Neural cell (in vitro differentiated cells): ENCODE results near the gene APOC1. TPM values are rescaled to one million over a fixed set of nuclear protein-coding genes. Genes with fewer than 3 reads are reported as not detected.
"Not testable (repeated sequence)": the region's sequence is repeated elsewhere in the genome, so short reads cannot be mapped to it uniquely, and the experiment has no call there.

ENCODE experiments used
- H2AFZ ChIP-seq: fragments of 200-600, 300-800 bp; sonication (generic), shearing (Covaris generic); 2 replicates; pipeline ENCODE4 v1.6.0; 2014; ENCODE audit warnings: low read depth, mild to moderate bottlenecking, antibody characterized with exemption, low read length, moderate library complexity
- H3F3A ChIP-seq: fragments of 200-600 bp; shearing (Covaris generic); 2 replicates; pipeline ENCODE4 v1.6.1; 2016; ENCODE audit warnings: mild to moderate bottlenecking, moderate library complexity, mixed read lengths, antibody characterized with exemption, low read length; ENCODE audit not compliant: insufficient read depth, poor library complexity, severe bottlenecking
- H3K27ac ChIP-seq: fragments of 200-600, 300-800 bp; sonication (generic), shearing (Covaris generic); 2 replicates; pipeline ENCODE4 v1.5.1; 2014; ENCODE audit warnings: mild to moderate bottlenecking, low read length, moderate library complexity
- H3K27me3 ChIP-seq: fragments of 300-800, 200-600 bp; sonication (generic), shearing (Covaris generic); 2 replicates; pipeline ENCODE4 v1.6.0; 2014; ENCODE audit warnings: mild to moderate bottlenecking, low read depth, low read length, moderate library complexity; ENCODE audit not compliant: insufficient read depth
- H3K36me3 ChIP-seq: fragments of 300-800, 200-600 bp; sonication (generic), shearing (Covaris generic); 2 replicates; pipeline ENCODE4 v1.5.1; 2014; ENCODE audit warnings: mild to moderate bottlenecking, antibody characterized with exemption, low read length, moderate library complexity; ENCODE audit not compliant: insufficient read depth
- H3K4me2 ChIP-seq: fragments of 300-800, 200-600 bp; sonication (generic), shearing (Covaris generic); 2 replicates; pipeline ENCODE4 v1.6.0; 2014; ENCODE audit warnings: mild to moderate bottlenecking, low read length
- H3K4me3 ChIP-seq: fragments of 300-800, 200-600 bp; sonication (generic), shearing (Covaris generic); 2 replicates; pipeline ENCODE4 v1.5.1; 2014; ENCODE audit warnings: mild to moderate bottlenecking, low read length, moderate library complexity
- H3K79me2 ChIP-seq: fragments of 200-600 bp; shearing (Covaris generic); replicated peaks from 2 replicates; pipeline ENCODE4 v1.6.0; 2014; ENCODE audit warnings: mild to moderate bottlenecking, low read length, moderate library complexity; ENCODE audit not compliant: insufficient read depth
- H3K9ac ChIP-seq: fragments of 300-800, 200-600 bp; sonication (generic), shearing (Covaris generic); 2 replicates; pipeline ENCODE4 v1.6.1; 2016; ENCODE audit warnings: mild to moderate bottlenecking, low read length, mixed read lengths
- H3K9me2 ChIP-seq: fragments of 200-600 bp; shearing (Covaris generic); 2 replicates; pipeline ENCODE4 v1.6.1; 2016; ENCODE audit warnings: mild to moderate bottlenecking, low read length, mixed read lengths; ENCODE audit not compliant: insufficient read depth
- H3K9me3 ChIP-seq: fragments of 200-600, 300-800 bp; sonication (generic), shearing (Covaris generic); 2 replicates; pipeline ENCODE4 v1.6.1; 2016; ENCODE audit warnings: mild to moderate bottlenecking, mixed run types, low read length, moderate library complexity, mixed read lengths
- H4K20me1 ChIP-seq: fragments of 200-600 bp; shearing (Covaris generic); 2 replicates; pipeline ENCODE4 v1.6.1; 2016; ENCODE audit warnings: mild to moderate bottlenecking, mixed run types; ENCODE audit not compliant: insufficient read depth
- EP300 ChIP-seq: fragments of 450-650 bp; conservative IDR thresholded peaks from 2 replicates; pipeline ENCODE4 v1.6.1; 2014; ENCODE audit warnings: antibody characterized with exemption, mild to moderate bottlenecking, moderate library complexity; ENCODE audit not compliant: poor library complexity, severe bottlenecking
- EZH2 ChIP-seq: fragments of 200-600, 300-800 bp; shearing (Covaris generic), sonication (generic); IDR thresholded peaks from 2 replicates; pipeline ENCODE4 v1.6.1; 2014; ENCODE audit warnings: antibody characterized with exemption, low read length, borderline replicate concordance, mild to moderate bottlenecking; ENCODE audit not compliant: insufficient read depth, poor library complexity, severe bottlenecking
- MXI1 ChIP-seq: fragments of 450-650 bp; conservative IDR thresholded peaks from 2 replicates; pipeline ENCODE4 v1.6.1; 2014; ENCODE audit warnings: antibody characterized with exemption, mild to moderate bottlenecking; ENCODE audit not compliant: poor library complexity, severe bottlenecking
- POLR2AphosphoS5 ChIP-seq: IDR thresholded peaks from 2 replicates; pipeline ENCODE4 v1.6.1; 2012
- RAD21 ChIP-seq: fragments of 450-650 bp; conservative IDR thresholded peaks from 2 replicates; pipeline ENCODE4 v1.6.1; 2014; ENCODE audit warnings: antibody characterized with exemption, mild to moderate bottlenecking, moderate library complexity
- SMC3 ChIP-seq: fragments of 450-650 bp; conservative IDR thresholded peaks from 2 replicates; pipeline ENCODE4 v1.6.1; 2014; ENCODE audit warnings: antibody characterized with exemption, mild to moderate bottlenecking, moderate library complexity; ENCODE audit not compliant: poor library complexity
- TAF1 ChIP-seq: IDR thresholded peaks from 2 replicates; pipeline ENCODE4 v1.6.1; 2012; ENCODE audit warnings: low read depth
- polyA minus RNA-seq: library from RNA; depleted of rRNA, polyadenylated mRNA; stranded (reverse); fragments of >200 nt; gene quantifications from 2 replicates; pipeline ENCODE4 v1.2.3, GENCODE V29; 2014
- polyA plus RNA-seq: library from polyadenylated mRNA; depleted of rRNA; stranded (reverse); fragments of >200 nt; gene quantifications from 2 replicates; pipeline ENCODE4 v1.2.3, GENCODE V29; 2014
- TF ChIP-seq, protein P1 (sequence below): fragments of 450-650 bp; IDR thresholded peaks from 2 replicates; pipeline ENCODE4 v1.5.1; 2014; ENCODE audit warnings: antibody characterized with exemption, mild to moderate bottlenecking, moderate library complexity; ENCODE audit not compliant: poor library complexity, severe bottlenecking
- TF ChIP-seq, protein P2 (sequence below): IDR thresholded peaks from 2 replicates; pipeline ENCODE4 v1.6.1; 2012; ENCODE audit warnings: borderline replicate concordance

Gene APOC1
- polyA plus RNA-seq (not detected in 2 replicates), polyA minus RNA-seq (not detected in 2 replicates)

DNA sequence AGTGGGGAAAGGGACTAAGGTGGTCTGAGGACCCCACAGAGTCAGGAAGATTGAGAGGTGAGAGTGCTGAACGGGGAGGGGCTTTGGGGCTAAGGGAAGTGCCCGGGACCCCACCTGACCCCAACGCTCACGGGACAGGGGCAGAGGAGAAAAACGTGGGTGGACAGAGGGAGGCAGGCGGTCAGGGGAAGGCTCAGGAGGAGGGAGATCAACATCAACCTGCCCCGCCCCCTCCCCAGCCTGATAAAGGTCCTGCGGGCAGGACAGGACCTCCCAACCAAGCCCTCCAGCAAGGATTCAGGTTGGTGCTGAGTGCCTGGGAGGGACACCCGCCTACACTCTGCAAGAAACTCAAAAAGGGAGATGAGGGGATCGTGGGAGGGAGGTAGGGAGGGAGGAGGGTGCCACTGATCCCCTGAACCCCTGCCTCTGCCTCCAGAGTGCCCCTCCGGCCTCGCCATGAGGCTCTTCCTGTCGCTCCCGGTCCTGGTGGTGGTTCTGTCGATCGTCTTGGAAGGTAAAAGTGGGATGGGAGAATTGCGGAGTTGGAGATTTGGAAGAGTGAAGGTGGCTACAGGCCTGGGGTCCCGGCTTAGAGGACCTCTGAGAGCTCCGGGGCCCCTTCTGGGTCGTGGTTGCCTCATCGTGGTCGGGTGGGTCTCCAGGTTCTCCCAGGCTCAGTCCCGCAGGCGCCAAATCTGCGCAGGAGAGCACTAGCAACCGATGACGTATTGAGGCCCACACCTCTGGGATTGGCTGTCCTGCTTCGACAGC, at the start of gene APOC1:
APOC1 (plus strand) TSS at position 176 of the 774 bp plus-strand sequence; CDS start at position 460, 284 bp downstream.
- H3K9me2 ChIP-seq, H3K9me3 ChIP-seq, H3F3A ChIP-seq, H3K36me3 ChIP-seq, H3K4me2 ChIP-seq, H4K20me1 ChIP-seq, H3K79me2 ChIP-seq, H3K27ac ChIP-seq, H3K27me3 ChIP-seq: not testable (repeated sequence)
- peak within 1 kb of the TSS; percentile 63 for H3K4me3 ChIP-seq
- peak within 1 kb of the TSS; percentile 55 for H3K9ac ChIP-seq
- H2AFZ ChIP-seq, result peak within 1 kb of the TSS; percentile 15

DNA sequence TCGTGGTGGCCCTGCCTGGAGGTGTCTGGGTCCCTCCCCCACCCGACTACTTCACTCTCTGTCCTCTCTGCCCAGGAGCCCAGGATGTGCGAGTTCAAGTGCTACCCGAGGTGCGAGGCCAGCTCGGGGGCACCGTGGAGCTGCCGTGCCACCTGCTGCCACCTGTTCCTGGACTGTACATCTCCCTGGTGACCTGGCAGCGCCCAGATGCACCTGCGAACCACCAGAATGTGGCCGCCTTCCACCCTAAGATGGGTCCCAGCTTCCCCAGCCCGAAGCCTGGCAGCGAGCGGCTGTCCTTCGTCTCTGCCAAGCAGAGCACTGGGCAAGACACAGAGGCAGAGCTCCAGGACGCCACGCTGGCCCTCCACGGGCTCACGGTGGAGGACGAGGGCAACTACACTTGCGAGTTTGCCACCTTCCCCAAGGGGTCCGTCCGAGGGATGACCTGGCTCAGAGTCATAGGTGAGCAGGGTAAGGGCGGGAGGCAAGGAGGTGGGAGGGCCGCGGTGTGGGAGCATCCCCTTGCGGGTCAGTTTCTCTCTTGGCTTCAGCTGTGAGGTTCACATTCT, 49.1 kb upstream of the APOC1 start:
- Histone ChIP-seq H4K20me1 (no peaks in the 10 kb centered on the region), H3K36me3 (no peaks in the 10 kb centered on the region)

DNA sequence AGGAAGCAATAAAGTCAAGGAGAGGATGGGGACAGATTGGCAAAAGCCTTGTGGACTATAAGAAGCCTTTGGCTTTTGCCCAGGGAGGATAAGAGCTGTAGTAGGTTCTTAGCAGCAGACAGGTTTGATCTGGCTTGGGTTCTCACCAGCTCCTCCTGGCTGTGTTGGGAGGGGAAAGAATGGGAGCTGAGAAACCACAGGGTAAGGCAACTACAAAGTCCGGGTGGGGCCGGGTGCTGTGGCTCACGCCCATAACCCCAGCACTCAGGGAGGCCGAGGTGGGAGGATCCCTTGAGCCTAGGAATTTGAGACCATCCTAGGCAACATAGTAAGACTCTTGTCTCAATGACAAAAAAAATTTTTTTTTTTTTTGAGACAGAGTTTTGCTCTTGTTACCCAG, 47.7 kb upstream of the APOC1 start:
- H3F3A ChIP-seq, result no peaks in the 10 kb centered on the region
- no peak overlapping the region for H3K4me2 ChIP-seq
- TF ChIP-seq EP300, result no peak
- no peak for TF ChIP-seq MXI1
- no peak for TF ChIP-seq SMC3
- TF ChIP-seq, protein P1, sequence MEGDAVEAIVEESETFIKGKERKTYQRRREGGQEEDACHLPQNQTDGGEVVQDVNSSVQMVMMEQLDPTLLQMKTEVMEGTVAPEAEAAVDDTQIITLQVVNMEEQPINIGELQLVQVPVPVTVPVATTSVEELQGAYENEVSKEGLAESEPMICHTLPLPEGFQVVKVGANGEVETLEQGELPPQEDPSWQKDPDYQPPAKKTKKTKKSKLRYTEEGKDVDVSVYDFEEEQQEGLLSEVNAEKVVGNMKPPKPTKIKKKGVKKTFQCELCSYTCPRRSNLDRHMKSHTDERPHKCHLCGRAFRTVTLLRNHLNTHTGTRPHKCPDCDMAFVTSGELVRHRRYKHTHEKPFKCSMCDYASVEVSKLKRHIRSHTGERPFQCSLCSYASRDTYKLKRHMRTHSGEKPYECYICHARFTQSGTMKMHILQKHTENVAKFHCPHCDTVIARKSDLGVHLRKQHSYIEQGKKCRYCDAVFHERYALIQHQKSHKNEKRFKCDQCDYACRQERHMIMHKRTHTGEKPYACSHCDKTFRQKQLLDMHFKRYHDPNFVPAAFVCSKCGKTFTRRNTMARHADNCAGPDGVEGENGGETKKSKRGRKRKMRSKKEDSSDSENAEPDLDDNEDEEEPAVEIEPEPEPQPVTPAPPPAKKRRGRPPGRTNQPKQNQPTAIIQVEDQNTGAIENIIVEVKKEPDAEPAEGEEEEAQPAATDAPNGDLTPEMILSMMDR, result no peak
- TF ChIP-seq TAF1, result no peak
- TF ChIP-seq EZH2, result no peak
- TF ChIP-seq, protein P2, sequence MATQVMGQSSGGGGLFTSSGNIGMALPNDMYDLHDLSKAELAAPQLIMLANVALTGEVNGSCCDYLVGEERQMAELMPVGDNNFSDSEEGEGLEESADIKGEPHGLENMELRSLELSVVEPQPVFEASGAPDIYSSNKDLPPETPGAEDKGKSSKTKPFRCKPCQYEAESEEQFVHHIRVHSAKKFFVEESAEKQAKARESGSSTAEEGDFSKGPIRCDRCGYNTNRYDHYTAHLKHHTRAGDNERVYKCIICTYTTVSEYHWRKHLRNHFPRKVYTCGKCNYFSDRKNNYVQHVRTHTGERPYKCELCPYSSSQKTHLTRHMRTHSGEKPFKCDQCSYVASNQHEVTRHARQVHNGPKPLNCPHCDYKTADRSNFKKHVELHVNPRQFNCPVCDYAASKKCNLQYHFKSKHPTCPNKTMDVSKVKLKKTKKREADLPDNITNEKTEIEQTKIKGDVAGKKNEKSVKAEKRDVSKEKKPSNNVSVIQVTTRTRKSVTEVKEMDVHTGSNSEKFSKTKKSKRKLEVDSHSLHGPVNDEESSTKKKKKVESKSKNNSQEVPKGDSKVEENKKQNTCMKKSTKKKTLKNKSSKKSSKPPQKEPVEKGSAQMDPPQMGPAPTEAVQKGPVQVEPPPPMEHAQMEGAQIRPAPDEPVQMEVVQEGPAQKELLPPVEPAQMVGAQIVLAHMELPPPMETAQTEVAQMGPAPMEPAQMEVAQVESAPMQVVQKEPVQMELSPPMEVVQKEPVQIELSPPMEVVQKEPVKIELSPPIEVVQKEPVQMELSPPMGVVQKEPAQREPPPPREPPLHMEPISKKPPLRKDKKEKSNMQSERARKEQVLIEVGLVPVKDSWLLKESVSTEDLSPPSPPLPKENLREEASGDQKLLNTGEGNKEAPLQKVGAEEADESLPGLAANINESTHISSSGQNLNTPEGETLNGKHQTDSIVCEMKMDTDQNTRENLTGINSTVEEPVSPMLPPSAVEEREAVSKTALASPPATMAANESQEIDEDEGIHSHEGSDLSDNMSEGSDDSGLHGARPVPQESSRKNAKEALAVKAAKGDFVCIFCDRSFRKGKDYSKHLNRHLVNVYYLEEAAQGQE, result no peak
- no peak for TF ChIP-seq POLR2AphosphoS5
- TF ChIP-seq RAD21, result no peak
- H3K79me2 ChIP-seq, result no peaks in the 10 kb centered on the region
- no peak overlapping the region for H3K4me3 ChIP-seq
- H3K27ac ChIP-seq, result no peak overlapping the region
- no peaks in the 10 kb centered on the region for H3K27me3 ChIP-seq
- no peaks in the 10 kb centered on the region for H3K9me2 ChIP-seq
- H2AFZ ChIP-seq, result no peak overlapping the region
- H3K9ac ChIP-seq, result no peak overlapping the region
- no peaks in the 10 kb centered on the region for H3K36me3 ChIP-seq
- H4K20me1 ChIP-seq, result no peaks in the 10 kb centered on the region
- H3K9me3 ChIP-seq, result no peaks in the 10 kb centered on the region

More for the DNA sequence above, 49.1 kb upstream of the APOC1 start:
- Histone ChIP-seq H3K79me2 (no peaks in the 10 kb centered on the region), H2AFZ (no peak overlapping the region), H3K27ac (no peak overlapping the region), H3K9me3 (no peaks in the 10 kb centered on the region), H3K9me2 (no peaks in the 10 kb centered on the region), H3K4me3 (no peak overlapping the region), H3K9ac (no peak overlapping the region), H3K27me3 (no peaks in the 10 kb centered on the region), H3F3A (no peaks in the 10 kb centered on the region), H3K4me2 (no peak overlapping the region)
- no peak for TF ChIP-seq EP300
